GM23248 (cell line): ENCODE data around the gene UCN2. TPM values are rescaled to one million over a fixed set of nuclear protein-coding genes. Genes with fewer than 3 reads are reported as not detected.

Experiments used
- DNase-seq: peaks from one replicate; pipeline ENCODE4 v3.0.0-alpha.2; 2015
- H2AFZ ChIP-seq: fragments of 200-600 bp; sonication (generic); 2 replicates; pipeline ENCODE4 v1.6.1; 2016; ENCODE audit warnings: antibody characterized with exemption
- H3F3A ChIP-seq: fragments of 200-600 bp; sonication (generic); 2 replicates; pipeline ENCODE4 v1.6.1; 2016; ENCODE audit warnings: mild to moderate bottlenecking, antibody characterized with exemption, mixed run types; ENCODE audit not compliant: insufficient read depth
- H3K27ac ChIP-seq: fragments of 200-600 bp; sonication (generic); 2 replicates; pipeline ENCODE4 v1.5.1; 2016; ENCODE audit warnings: mild to moderate bottlenecking
- H3K27me3 ChIP-seq: fragments of 200-600 bp; sonication (generic); replicated peaks from 2 replicates; pipeline ENCODE4 v1.6.1; 2016; ENCODE audit warnings: mild to moderate bottlenecking; ENCODE audit not compliant: insufficient read depth
- H3K36me3 ChIP-seq: fragments of 200-600 bp; sonication (generic); 2 replicates; pipeline ENCODE4 v1.6.1; 2016; ENCODE audit warnings: low read depth, mild to moderate bottlenecking
- H3K4me1 ChIP-seq: fragments of 200-600 bp; sonication (generic); 2 replicates; pipeline ENCODE4 v1.6.1; 2016; ENCODE audit warnings: mild to moderate bottlenecking; ENCODE audit not compliant: insufficient read depth
- H3K4me2 ChIP-seq: fragments of 200-600 bp; sonication (generic); one replicate; pipeline ENCODE4 v1.6.1; 2016; ENCODE audit warnings: mild to moderate bottlenecking; ENCODE audit not compliant: unreplicated experiment
- H3K4me3 ChIP-seq: fragments of 200-600 bp; sonication (generic); 2 replicates; pipeline ENCODE4 v1.5.1; 2016; ENCODE audit warnings: mild to moderate bottlenecking
- H3K79me2 ChIP-seq: fragments of 200-600 bp; sonication (generic); 2 replicates; pipeline ENCODE4 v1.6.1; 2016; ENCODE audit warnings: mild to moderate bottlenecking; ENCODE audit not compliant: insufficient read depth
- H3K9ac ChIP-seq: fragments of 200-600 bp; sonication (generic); 2 replicates; pipeline ENCODE4 v1.6.1; 2016; ENCODE audit warnings: mild to moderate bottlenecking
- H3K9me2 ChIP-seq: fragments of 200-600 bp; sonication (generic); 2 replicates; pipeline ENCODE4 v1.6.1; 2016; ENCODE audit warnings: mixed run types, mild to moderate bottlenecking, moderate library complexity; ENCODE audit not compliant: insufficient read depth
- H3K9me3 ChIP-seq: fragments of 200-600 bp; sonication (generic); one replicate; pipeline ENCODE4 v1.6.1; 2017; ENCODE audit warnings: low read depth
- H4K20me1 ChIP-seq: fragments of 200-600 bp; sonication (generic); 2 replicates; pipeline ENCODE4 v1.6.0; 2016; ENCODE audit not compliant: insufficient read depth
- EZH2 ChIP-seq: fragments of 200-600 bp; sonication (generic); IDR thresholded peaks from 2 replicates; pipeline ENCODE4 v1.6.1; 2018; ENCODE audit warnings: antibody characterized with exemption, mild to moderate bottlenecking; ENCODE audit not compliant: insufficient read depth, poor library complexity, severe bottlenecking
- EZH2phosphoT487 ChIP-seq: fragments of 200-600 bp; sonication (generic); IDR thresholded peaks from 2 replicates; pipeline ENCODE4 v1.6.1; 2018; ENCODE audit warnings: antibody characterized with exemption, moderate library complexity, mild to moderate bottlenecking, low read depth; ENCODE audit not compliant: insufficient read depth
- WGBS, 2 experiments: methylation state at CpG; one replicate each; pipeline ENCODE4 v1.1.6; 2015 to 2017; ENCODE audit warnings: low lambda C conversion rate in 2 of 2, low coverage in 1 of 2; ENCODE audit errors: missing lambda C conversion rate in 2 of 2; 5-methylcytosine and 5-hydroxymethylcytosine counted together
- in situ Hi-C: fragments of 300-500 bp; cut with MboI; formaldehyde crosslinking; loops from 2 replicates; pipeline ENCODE4 v1.15.0; 2020
- polyA plus RNA-seq: library from polyadenylated mRNA; unstranded; fragments of >200 nt; fragmentation: Nextera tagmentation; extraction: Ambion mirVana; gene quantifications from 2 replicates; pipeline ENCODE4 v1.2.1, GENCODE V29; 2016
- total RNA-seq: library from RNA; depleted of rRNA; stranded (reverse); fragments of >200 nt; shearing (Covaris generic); gene quantifications from 2 replicates; pipeline ENCODE4 v1.2.3, GENCODE V29; 2014

UCN2 gene
- total and polyA plus RNA-seq, 2 experiments from 2014 or later = 0.45 to 0.86 TPM

GRCh38 chr3:48543271-48543866 lies 20.2 kb downstream of the UCN2 start:
- Histone ChIP-seq H2AFZ (no peak overlapping the region), H3K27ac (no peak overlapping the region), H3K27me3 (no peaks in the 10 kb centered on the region), H3K79me2 (no peaks in the 10 kb centered on the region), H3K9me2 (no peaks in the 10 kb centered on the region), H3K36me3 (no peaks in the 10 kb centered on the region; the same call in 1 of the 2 replicates), H4K20me1 (no peaks in the 10 kb centered on the region), H3K9me3 (no peaks in the 10 kb centered on the region), H3K4me1 (no peaks in the 10 kb centered on the region), H3K4me3 (no peak overlapping the region), H3F3A (no peaks in the 10 kb centered on the region), H3K9ac (no peak overlapping the region), H3K4me2 (no peak overlapping the region)
- in situ Hi-C loops = no loop called here
- TF ChIP-seq EZH2 (no peak), EZH2phosphoT487 (no peak)
- WGBS, 2 experiments = 73 to 77% methylated on average over 9 of the region's 9 CpGs
- no peak for DNase-seq

- Histone ChIP-seq H3K27me3 (no peaks in the 10 kb centered on the region), H3K36me3 (peaks cover 6% of the 10 kb centered on the region; the same call in 1 of the 2 replicates), H3K4me3 (no peak overlapping the region), H3K4me2 (no peak overlapping the region), H3F3A (no peaks in the 10 kb centered on the region), H3K27ac (no peak overlapping the region), H3K9me2 (no peaks in the 10 kb centered on the region), H4K20me1 (no peaks in the 10 kb centered on the region), H3K9me3 (no peaks in the 10 kb centered on the region), H3K4me1 (no peaks in the 10 kb centered on the region), H3K9ac (no peak overlapping the region), H2AFZ (no peak overlapping the region), H3K79me2 (no peaks in the 10 kb centered on the region)
- in situ Hi-C loops = no loop called here
- TF ChIP-seq EZH2phosphoT487 = no peak
- TF ChIP-seq EZH2 = no peak
- WGBS, 2 experiments = 92% methylated on average over 12 of the region's 12 CpGs
- DNase-seq = no peak
Observed at GRCh38 chr3:48538451-48538850, 25.1 kb downstream of the UCN2 start.

- Histone ChIP-seq H3K9me3 (no peaks in the 10 kb centered on the region), H3K4me1 (no peaks in the 10 kb centered on the region), H3K9me2 (no peaks in the 10 kb centered on the region), H3K27me3 (no peaks in the 10 kb centered on the region), H4K20me1 (no peaks in the 10 kb centered on the region), H3K79me2 (no peaks in the 10 kb centered on the region), H3K9ac (no peak overlapping the region), H3K27ac (no peak overlapping the region), H3K36me3 (peaks cover 6% of the 10 kb centered on the region; the same call in 1 of the 2 replicates), H3F3A (no peaks in the 10 kb centered on the region), H3K4me2 (no peak overlapping the region), H2AFZ (no peak overlapping the region), H3K4me3 (no peak overlapping the region)
- no peak for DNase-seq
- in situ Hi-C loops = no loop called here
- 90 to 99% methylated on average over 5 of the region's 5 CpGs for WGBS, 2 experiments
- no peak for TF ChIP-seq EZH2phosphoT487
- no peak for TF ChIP-seq EZH2
Observed at GRCh38 chr3:48536785-48537184, 26.8 kb downstream of the UCN2 start.

- Histone ChIP-seq H3K9me2 (no peaks in the 10 kb centered on the region), H3F3A (no peaks in the 10 kb centered on the region), H3K4me2 (no peak overlapping the region), H3K9me3 (no peaks in the 10 kb centered on the region), H3K27me3 (no peaks in the 10 kb centered on the region), H4K20me1 (no peaks in the 10 kb centered on the region), H3K4me3 (no peak overlapping the region), H3K79me2 (no peaks in the 10 kb centered on the region), H2AFZ (no peak overlapping the region), H3K27ac (no peak overlapping the region), H3K36me3 (peaks cover 6% of the 10 kb centered on the region; the same call in 1 of the 2 replicates), H3K9ac (no peak overlapping the region), H3K4me1 (no peaks in the 10 kb centered on the region)
- TF ChIP-seq EZH2phosphoT487 (no peak), EZH2 (no peak)
- WGBS, 2 experiments = 91 to 92% methylated on average over 19 of the region's 19 CpGs
- DNase-seq = no peak
- in situ Hi-C loops = no loop called here
Observed at GRCh38 chr3:48536116-48536515, 27.5 kb downstream of the UCN2 start.
